ENCODE measurements around the gene ZDHHC5.
"Not testable (repeated sequence)": the region's sequence is repeated elsewhere in the genome, so short reads cannot be mapped to it uniquely, and the experiment has no call there.

ZDHHC5 gene

DNA sequence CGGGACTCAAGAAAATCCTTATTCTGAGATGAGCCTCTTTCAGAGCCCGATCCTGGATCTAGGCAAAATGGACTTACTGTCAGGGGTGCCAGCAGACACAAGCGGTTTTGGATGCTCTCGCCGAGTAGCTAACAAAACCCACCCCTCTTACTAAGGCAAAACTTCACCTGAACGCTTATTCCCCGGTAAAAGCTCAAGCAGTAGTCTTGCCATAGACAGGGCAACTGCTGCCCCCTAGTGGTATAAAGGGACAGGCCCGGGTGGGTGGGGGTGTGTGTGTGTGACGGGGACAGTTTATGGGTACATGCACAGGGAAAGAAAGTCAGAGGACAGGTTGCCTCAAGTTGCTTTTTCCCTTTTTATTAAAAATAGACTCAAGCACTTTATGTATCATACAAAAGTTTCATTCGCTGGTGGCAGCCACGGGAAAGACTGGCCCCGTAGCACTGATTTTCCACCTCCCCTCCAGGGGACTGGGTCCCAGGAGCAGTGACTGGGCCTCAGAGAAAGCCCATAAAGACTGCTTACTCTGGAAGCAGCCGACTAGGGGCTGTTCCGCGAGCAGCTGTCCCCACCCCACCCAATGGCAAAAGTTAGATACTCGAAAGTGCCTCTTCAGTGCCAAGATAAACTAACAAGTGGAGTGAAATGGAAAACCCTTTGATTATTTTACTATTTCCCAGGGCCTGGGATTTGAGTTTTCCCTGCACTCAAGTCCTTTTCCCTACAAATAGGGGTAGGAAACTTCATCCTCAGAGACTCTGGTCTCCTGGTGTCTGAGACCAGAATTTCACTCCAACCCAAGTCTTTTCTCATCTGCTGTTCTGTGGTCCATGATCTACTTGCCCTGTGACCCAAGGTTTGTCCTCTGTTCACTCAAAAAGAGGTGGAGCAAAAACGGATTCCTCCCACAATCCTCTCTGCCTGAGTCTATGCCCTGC is 22.9 kb upstream of the ZDHHC5 start:
- no peak for DNase-seq (ENCODE audit: low read depth)

DNA sequence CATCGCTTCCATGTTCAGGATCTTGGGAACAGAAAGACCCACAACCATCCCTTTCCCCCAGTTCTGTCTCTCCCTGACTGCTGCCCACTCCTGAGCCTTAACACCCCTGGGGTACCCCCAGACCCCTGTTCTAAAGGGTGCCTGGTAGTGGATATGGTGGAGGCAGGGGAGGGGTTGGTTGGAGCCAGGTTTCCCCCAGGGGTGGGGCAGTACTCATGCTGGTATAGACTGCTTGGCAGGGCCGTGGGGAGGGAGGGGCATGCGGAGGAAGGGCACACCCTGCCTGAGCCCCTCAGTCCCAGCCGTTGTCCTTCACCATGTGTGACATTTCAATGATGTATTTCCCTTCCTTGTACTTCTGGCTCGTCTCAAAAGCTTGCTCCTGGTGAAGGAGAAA is 22.2 kb upstream of the ZDHHC5 start:
- no peak for DNase-seq (ENCODE audit: low read depth)

DNA sequence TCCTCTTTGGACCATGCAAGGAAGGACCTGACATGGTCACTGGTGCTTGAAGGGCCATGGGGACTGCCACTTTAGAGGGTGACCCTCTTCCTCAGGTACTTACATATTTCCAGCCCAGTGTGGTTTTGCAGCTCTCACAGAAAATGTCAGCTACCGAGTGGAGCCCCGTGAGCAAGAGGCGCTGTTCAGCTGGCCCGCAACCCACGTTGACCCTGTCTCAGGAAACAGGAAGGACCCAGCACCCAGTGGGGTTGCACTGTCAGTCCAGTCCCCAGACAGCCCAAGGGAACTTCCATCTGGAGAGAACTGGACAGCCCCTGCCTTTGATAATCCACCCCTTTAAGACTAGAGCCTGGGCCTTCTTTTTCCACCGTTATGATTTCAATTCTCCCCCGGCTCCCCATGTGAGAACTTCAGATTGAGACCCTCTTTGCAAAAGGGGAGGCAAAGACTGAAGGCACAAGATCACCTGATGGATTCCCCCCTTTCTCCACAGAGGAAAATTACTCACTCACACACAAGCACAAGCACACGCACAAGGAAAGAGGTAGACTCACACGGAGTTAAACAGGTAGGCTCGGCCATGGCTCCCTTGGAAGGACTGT is 21.6 kb upstream of the ZDHHC5 start:
- no peak for DNase-seq (ENCODE audit: low read depth)

DNA sequence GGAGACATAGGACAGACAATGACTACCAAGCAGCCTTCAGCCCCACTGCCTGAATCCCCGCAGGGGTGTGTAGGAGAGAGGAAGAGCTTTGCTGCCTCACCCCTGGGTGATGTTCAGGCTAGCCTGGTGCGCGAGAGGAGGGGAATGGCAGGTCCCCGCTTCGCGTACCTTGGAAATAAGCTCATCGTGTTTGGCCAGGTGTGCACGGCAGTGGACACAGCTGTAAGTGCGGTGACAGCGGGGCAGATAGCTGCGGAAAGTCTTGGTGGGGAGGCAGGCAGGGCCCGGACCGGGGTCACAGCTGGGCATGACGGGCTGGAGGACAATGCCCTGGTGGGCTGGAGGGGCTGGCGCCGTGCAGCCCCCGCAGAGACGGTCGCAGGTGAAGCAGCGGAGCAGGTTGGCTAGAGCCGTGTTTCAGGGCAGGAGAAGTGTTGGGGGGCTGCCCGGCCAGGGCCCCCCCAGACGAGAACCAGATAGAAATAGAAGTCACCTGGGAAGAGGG is 21.1 kb upstream of the ZDHHC5 start:
- no peak for DNase-seq (ENCODE audit: low read depth)

DNA sequence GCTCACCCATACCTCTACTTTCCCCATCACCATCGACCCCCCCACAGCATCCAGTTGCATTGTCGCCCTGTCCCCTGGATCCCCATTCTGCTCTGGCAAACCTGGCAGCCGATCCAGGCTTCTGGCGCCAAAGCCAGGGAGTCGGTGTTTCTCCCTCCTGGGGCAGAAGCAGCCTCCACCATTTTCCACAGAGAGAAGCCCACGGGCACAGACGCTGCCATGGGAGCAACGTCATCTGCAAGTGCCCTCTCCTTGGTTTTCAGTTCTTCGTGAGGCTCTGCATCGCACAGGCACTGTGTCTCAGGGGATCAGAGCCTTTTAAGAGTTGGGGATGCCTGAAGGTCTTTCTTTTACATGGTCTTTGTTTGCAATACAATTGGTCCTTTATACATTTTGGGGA is 20.5 kb upstream of the ZDHHC5 start:
- DNase-seq (ENCODE audit: low read depth), result no peak

DNA sequence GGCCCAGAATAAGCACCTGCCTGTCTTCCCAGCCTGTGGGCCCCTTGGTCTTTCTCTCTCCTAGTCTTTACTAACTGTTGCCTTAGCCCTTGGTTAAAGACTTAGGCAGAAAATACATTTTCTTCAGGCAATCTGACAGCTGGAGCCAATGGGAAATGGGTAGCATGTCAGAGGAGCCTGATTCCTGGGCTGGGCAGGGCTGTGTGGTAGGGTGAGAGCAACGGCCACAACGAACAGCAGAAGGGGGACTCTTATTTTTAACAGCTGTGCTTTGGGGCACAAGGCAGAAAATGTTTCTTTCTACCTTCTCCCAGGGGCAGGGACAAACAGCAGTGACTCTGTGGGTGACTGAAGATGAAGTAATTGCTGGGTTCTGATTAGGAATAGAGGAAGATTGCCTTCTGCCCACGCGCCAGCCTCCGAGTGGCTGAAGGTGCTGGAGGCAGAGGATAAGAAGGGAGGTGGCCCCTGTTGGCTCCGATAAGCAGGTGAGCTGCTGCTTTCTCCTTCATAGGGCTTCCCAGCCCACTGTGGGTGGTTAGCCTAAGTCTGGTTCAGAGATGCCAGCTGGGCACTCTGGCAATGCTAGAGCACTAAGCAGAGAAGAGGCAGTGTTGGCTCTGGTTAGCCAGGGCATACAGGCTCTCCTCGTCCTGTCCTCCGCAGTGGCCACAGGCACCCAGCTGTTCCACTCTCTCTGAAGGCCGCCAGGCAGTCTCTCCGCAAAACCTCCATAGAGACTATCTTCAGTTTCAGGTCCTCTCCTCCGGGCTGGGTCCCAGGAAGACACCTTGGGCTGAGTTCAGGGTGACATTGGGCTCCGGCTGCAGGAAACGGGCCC is 19.7 kb upstream of the ZDHHC5 start:
- no peak for DNase-seq (ENCODE audit: low read depth)

DNA sequence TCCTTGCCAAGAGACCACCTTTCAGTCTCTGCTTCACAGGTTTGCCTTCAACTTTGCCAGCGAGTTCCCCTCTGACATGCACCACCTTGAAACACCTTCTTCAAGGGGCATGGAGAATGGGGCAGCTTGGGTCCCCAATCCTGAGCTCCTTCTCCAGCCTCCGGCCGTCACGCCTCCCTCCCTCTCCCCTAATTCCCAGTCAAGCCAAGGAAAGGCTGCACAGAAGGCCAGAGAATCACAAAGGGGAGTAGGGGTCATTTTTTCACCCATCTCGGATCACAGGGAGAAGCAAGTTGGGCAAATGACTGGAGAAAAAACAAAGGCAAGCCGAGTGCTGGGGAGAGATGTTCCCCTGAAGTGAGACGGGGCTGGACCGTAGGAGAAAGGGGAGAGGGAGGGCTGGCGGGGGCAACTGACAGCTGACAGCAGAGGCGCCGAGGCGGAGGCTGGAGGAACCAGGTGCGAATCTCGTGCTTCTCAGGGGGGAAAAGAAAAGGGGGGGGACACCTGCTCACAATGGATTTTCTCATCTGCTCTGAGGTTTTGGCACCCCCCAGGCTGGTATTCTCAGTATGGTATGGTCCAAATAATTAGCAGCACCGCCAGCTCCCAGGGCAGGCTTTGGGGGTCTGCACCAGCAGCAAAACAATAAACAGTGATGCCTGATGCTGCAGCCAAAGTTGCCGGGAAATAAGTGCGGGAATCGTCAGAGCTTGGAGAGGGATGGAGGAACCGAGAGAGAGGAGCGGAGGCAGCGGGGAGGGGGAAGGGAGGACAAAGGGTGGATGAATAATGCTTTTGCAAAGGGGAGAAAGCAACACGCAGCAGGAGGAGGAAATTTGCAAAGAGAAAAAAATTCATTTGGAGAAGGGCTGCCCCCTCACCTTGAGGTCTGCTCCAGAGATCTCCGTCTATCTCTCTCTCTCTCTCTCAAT is 18.8 kb upstream of the ZDHHC5 start:
- no peak for DNase-seq (ENCODE audit: low read depth)

DNA sequence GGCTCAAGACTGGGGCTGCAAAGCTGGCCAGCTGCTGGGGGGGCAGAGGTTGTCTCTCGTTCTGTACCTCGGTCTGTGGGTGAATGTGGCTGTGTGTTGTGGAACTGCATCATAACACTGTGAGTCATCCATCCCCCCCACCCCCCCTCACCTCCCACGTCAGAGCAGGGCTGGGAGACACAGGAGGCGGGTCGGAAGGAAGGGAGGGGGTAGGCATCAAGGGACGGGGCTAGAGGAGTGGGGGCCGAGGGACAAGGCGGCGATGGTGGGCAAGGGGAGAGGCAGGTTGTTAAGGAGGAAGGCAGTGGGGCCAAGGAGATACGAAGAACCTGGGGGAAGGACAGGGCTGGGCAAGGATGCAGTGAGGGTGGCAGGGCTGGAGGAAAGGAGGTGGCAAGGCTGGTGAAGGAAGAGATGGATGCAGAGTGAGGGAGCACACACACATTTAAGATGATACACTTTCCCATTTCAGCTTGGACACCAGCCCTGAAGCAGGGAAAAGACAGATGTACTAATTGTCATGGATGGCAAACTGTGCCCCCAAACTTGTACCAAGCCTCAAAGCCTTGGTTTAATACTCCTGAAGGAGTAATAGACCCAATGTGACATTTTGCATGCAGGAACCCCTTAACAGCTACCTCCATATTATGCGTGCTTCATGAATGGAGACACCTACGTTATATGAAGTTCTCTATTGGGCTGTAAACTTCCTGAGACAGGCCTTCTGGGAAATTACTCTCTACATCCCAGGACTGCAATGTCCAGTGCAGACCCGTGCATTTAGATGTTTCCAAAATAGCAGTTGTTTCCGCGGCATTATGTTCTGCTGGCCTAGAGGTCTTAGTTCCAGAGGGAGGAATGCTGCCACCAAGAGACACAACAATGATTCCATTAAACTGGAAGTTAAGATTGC is 17.8 kb upstream of the ZDHHC5 start, which contains the start of gene YPEL4:
TSS of gene YPEL4 (minus strand) at position 87 of the 913 bp plus-strand sequence. CDS start 2,805 bp downstream, outside the sequence.
- peak; percentile 60 for DNase-seq (ENCODE audit: low read depth)

DNA sequence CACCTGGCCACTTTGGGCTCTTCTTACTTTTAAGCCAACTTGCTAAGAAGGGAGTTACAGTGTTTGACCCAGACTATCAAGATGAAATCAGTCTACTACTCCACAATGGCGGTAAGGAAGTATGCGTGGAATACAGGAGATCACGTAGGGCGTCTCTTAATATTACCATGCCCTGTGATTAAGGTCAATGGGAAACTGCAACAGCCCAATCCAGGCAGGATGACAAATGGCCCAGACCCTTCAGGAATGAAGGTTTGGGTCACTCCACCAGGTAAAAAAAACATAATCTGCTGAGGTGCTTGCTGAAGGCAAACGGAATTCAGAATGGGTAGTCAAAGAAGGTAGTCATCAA is 17.2 kb upstream of the ZDHHC5 start:
- no peak for DNase-seq (ENCODE audit: low read depth)

DNA sequence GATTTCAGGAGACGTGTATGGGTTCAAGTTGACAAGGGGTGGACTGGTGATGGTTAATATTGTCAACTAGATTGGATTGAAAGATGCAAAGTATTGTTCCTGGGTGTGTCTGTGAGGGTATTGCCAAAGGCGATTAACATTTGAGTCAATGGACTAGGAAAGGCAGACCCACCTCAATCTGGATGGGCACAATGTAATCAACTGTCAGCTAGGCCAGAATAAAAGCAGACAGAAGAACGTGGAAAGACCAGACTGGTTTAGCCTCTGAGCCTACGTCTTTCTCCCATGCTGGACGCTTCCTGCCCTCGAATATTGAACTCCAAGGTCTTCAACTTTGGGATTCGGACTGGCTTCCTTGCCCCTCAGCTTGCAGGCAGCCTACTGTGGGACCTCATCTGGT is 16.5 kb upstream of the ZDHHC5 start:
- DNase-seq (ENCODE audit: low read depth), result no peak

DNA sequence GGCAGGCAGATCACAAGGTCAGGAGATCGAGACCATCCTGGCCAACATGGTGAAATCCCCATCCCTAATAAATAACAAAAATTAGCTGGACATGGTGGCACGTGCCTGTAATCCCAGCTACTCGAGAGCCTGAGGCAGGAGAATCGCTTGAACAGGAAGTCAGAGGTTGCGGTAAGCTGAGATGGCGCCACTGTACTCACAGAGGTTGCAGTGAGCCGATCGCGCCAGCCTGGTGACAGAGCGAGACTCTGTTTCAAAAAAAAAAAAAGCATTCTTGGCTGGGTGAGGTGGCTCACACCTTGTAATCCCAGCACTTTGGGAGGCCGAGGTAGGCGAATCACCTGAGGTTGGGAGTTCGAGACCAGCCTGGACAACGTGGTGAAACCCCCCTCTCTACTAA is 15.7 kb upstream of the ZDHHC5 start:
- DNase-seq (ENCODE audit: low read depth), result not testable (repeated sequence)

DNA sequence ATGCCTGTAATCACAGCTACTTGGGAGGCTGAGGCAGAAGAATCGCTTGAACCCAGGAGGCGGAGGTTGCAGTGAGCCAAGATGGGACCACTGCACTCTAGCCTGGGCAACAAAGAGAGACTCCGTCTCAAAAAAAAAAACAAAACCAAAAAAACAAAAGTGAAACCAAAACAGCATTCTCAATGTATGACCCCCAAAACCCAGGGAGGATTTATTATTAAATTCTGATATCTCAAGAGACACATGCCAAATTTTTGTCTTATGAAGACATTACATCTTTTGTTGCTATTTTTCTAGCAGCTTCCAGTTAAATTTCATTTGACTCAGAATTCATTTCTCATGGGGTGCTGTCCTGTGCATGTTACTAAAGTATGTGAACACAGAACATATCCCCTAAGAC is 15.3 kb upstream of the ZDHHC5 start:
- no peak for DNase-seq (ENCODE audit: low read depth)

DNA sequence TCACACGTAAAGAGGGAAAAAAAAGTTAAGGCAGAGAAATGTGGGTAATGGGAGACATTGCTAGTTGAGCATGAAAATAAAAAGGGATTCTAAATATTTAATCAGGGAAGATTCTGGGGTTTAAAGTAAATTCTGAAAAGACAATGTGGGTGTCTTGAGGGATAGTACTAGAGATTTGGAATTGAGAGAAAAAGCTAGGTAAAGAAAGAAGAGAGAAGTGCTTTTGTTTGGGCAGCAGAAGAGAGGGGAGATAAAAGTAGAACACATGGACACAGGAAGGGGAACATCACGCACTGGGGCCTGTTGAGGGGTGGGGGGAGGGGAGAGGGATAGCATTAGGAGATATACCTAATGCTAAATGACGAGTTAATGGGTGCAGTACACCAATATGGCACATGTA is 14.8 kb upstream of the ZDHHC5 start:
- no peak for DNase-seq (ENCODE audit: low read depth)

DNA sequence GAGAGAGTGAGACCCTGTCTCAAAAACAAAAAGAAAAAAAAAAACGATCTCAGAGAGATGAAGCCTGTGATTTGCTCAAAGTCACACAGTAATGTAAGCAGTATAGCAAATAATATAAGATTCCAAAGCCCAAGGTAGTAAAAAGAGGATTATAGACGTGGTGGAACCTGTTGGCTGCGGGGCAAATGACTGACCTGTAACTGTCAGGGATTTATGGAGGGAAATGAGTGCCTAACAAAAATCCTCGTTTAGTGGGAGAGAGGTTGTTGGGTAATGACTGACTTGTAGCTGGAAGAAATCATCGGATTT is 11.1 kb upstream of the ZDHHC5 start:
- no peak for DNase-seq (ENCODE audit: low read depth)

DNA sequence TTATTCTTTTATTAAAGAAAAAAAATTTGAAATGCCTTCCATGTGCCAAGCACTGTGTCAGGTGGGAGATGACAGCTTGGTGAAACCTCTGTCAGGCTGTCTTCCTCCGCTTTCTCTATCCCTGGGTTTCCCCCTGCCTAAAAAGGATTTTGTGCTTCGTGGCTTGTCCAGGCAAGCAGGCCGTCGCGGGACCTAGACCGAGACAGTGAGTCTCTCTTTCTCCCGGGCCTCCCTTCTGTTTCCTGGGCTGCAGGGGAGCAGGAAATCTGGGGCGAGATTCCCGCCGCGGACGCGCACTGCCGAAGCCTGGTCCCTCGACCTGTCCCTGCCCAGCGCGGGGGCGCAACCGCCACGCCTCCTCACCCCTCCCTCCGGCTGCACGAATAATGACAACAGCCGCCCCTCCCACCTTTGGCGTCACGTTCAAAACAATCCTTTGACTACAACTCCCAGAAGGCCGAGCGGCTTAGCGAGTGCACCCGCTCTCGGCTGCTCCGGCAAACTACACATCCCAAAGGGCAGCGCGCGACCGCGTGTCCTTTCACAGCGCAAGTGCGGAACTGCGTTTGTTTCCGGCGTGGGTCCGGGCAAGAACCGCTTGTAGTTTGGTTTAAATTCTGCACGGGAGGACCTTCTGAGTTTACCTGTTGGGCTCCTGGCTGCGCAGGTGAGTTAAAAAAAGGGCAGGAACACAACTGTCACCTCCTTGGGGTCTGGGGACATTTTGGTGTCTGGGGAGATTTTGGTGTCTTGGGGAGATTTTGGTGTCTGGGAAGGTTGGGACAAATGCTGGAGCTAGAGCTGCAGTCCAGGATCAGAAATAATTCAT is 10.5 kb upstream of the ZDHHC5 start, which contains the start of gene CLP1:
TSS of gene CLP1 (plus strand) at position 569 of the 829 bp plus-strand sequence. CDS start 1,715 bp downstream, outside the sequence.
- DNase-seq (ENCODE audit: low read depth), result peak; percentile 94

DNA sequence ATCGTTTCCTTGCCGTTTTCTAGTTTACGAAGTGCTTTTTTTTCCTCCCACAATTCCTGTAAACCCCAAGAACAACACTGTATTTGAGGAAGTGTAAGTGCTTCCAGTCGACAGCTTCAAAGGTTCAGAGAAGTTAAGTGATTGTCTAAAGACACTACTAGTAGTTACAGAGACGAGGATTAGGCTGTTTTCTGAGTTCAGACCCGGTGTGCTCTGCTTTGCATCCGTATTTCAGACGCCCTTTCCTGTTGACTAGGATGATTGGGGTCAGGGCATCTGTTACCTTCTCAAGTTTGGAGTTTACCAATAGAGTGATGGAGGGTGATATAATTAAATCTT is 9.9 kb upstream of the ZDHHC5 start:
- no peak for DNase-seq (ENCODE audit: low read depth)

DNA sequence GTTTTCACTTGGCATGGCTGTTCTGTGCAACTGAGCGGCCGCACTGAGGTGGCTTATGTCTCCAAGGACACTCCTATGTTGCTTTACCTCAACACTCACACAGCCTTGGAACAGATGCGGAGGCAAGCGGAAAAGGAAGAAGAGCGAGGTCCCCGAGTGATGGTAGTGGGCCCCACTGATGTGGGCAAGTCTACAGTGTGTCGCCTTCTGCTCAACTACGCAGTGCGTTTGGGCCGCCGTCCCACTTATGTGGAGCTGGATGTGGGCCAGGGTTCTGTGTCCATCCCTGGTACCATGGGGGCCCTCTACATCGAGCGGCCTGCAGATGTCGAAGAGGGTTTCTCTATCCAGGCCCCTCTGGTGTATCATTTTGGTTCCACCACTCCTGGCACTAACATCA is 8.2 kb upstream of the ZDHHC5 start:
- DNase-seq (ENCODE audit: low read depth), result no peak

DNA sequence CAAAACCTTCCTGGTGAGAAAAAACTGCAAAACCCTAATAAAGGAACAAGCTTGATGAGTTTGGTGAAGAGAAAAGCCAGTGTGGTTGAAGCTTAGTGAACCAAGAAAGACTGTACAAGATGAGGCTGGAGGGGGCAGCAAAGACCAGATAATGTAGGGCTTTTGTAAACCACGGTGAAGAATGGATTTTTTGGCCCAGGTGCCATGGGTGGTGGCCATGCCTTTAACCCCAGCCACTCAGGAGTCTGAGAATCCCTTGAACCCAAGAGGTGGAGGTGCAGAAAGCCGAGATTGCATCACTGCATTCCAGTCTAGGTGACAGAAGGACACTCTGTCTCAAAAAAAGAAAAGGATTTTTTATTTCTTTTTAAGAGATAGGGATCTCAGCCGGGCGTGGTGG is 5.0 kb upstream of the ZDHHC5 start:
- DNase-seq (ENCODE audit: low read depth), result no peak

DNA sequence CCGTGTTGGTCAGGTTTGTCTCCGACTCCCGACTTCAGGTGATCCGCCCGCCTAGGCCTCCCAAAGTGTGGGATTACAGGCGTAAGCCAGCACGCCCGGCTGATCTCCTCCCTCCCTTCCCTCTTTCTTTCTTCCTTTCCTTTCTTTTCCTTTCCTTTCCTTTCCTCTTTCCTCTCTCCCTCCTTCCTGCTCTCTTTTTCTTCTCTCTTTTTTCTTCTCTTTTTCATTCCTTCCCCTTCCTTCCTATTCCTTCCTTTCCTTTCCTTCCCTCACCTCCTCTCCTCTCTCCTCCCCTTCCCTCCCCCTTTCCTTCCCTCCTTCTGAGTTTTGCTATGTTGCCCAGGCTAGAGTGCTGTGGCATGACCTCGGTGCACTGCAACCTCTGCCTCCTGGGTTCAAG is 3.9 kb upstream of the ZDHHC5 start:
- DNase-seq (ENCODE audit: low read depth), result no peak

Measured in fibroblast of the conjunctiva (primary cell).